Ammon's horn (tissue), 1 donor: ENCODE measurements around the gene PID1.
"Not testable (repeated sequence)": the region's sequence is repeated elsewhere in the genome, so short reads cannot be mapped to it uniquely, and the experiment has no call there.

Experiments
- DNase-seq: peaks from one replicate; pipeline ENCODE4 v3.0.0-alpha.2; 2016; ENCODE audit warnings: low spot score

Gene PID1

DNA sequence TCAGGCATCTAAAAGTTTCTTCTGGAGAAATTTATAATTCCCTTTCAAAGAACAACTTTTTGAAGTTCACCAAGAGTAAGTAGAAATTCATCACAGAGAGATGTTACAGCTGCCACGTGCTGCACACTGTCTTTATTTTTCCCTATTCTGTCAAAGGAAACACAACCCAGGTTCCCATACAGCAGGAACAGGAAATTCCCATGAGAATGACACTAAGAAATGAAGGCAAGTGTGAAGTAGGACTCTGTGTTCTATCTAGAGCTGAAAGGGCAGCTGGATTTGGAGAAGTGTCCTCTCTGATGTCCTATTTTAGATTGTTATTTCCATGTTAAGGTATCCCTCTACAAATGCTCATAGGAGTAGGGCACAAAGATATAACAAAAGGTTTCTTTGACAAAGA is 58.8 kb downstream of the PID1 start:
- DNase-seq: no peak

DNA sequence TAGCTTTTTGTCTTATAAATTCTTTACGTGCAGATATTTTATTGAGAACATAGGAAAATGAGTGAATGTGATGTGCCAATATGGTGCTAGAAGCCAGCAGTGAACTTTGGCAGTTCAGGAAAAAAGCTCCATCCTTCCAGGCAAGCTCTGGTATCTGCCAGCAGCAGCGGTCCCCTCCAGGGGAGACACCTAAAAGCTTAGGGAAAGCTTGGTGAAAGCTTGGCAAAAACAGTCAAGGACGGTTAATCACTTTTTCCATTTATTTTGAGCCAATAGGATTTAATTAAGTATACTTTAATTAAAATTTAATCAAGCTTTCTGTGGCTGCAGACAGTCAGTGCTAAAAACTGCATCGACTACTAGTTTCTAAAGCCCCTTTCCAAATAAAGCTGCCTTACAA is 60.4 kb downstream of the PID1 start:
- DNase-seq: no peak

DNA sequence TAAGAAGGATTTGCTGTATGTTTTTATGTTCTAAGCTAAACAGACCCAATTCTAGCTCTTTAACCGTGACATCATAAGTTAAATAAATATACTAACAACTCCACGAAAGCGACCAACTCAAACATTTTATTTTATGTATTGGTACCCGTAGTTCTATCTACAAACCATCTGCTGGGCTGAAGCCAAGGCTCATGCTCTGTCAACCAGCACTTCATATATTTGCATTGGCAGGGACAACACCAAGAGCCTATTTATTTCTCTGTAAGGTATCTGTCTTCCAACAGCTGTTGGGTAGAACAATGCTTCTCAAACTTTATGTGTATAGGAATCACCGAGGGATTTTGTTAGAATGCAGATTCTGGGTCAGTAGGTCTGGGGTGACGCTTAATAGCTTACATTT is 64.5 kb downstream of the PID1 start:
- DNase-seq: no peak

DNA sequence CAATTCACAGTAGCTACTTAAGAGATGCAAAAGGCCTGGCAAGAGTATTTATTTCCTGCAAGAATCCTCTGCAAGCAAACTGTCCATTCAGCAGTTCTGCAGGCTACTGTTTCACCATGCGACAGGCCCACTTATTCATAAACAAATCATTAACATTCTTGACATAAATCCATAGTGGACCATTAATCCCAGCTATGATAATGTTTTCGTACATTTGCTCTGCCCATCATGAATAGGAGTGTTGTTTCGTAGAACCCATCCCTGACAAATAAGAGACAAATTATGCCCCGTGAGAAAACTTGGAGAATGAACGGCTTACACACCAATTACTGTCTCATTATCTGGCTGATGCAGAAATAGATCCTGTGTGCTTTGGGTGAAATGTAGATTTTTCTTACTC is 65.4 kb downstream of the PID1 start:
- peak; percentile 3 for DNase-seq

DNA sequence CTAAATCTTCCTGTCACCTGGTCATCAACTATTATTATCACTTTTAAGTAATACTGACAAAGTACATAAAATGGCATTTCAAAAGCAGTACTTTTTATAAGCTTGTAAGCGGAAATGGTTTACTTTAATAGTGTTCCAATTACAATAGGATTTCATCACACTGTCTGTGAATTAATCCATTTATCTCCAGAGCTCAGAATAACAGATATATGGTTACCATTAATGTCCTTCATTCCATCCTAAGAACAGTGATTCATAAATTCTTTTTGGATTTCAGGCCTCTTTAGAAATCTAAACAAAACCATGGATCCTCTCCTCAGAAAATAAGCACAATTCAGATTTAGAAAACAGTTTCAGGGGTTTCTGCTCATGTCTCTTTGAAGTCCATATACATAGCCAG is 68.4 kb downstream of the PID1 start:
- DNase-seq: no peak

DNA sequence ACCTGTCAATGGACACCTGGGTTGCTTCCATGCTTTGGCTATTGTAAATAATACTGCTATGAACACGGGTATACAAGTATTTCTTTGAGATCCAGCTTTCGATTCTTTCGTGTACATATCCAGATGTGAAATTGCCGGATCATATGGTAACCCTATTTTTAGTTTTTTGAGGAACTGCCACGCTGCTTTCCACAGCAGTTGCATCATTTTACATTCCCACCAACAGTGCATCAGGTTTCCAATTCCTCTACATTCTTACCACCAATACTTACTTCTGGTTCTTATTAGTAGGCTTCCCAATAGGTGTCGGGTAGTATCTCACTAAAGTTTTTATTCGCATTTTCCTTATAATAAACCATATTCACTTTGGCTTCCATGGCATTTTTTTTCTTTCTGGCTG is 69.6 kb downstream of the PID1 start:
- no peak for DNase-seq

DNA sequence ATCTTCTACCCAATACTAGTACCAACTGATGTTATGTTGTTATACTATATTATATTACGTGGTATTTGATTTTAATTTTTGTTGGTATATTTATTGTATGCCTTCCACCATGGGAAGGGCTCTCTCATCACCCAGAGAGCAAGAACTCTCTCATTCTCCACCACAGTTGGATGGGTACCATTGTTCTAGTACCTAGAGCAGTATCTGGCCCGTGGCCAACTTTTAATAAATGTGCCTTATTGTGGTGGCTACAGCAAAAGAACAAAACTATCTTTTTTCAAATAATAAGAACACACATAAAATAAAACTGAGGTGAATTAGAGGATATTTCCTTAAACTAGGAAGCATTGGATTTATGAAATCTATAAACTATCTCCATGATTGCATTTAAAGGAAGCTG is 71.8 kb downstream of the PID1 start:
- no peak for DNase-seq

DNA sequence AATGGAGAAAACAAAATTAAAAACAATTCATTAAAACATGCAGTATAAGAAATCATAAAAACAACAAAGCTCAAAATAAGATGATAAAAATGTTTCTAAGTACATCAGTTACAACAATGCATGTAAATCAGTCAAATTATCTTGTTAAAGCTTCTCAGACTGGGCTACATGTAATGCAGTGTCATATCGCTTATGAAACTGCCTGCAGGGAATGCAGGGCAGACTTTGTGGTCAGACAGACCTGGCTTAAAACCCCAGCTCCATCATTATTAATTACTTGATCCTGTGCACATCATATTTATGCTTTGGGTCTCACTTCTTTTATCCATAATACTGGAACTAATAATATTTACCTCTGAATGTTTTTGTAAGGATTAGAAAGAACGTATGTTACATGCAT is 74.6 kb downstream of the PID1 start:
- DNase-seq: no peak

DNA sequence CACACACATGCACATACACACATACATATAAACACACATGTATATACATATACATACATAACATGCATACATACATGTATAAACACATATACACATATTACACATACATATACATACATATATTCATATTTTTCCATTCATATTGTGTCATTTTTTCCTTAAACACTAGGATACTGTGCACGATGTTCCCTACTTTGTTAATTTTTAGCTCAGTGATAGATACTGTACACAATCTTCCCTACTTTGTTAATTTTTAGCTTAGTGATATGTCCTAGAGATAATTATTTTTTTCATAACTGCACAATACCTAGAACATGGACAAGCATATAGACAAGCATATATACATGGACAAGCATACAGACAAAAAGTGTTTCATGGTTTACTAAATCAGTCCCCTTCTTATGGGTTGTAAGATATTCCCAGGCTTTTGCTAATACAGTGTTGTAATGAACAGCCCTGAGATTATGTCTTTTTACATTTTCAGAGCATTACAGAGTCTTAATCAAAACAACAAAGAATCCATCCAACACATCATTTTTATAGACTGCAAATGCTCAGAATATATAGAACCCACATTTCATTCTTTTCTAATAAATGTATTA is 75.6 kb downstream of the PID1 start:
- DNase-seq: no peak

DNA sequence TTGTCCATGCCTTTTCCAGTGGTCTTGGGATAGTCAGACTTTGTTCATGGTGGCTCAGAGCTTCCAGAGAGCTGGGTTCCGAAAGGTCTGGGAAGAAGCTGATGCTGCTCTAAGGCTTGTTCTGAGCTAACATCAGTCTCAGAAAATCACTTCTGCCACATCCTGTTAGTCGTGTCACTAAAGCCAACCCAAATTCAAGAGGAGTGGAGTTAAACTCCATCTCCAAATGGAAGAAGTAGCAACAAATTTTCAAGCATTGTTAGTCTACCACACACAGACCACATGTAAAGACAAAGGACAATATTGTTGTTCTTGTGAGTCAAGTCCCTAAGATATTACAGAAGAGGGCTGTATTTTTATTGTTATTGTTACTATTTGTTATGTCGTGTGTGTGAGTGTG is 77.8 kb downstream of the PID1 start:
- DNase-seq: no peak

DNA sequence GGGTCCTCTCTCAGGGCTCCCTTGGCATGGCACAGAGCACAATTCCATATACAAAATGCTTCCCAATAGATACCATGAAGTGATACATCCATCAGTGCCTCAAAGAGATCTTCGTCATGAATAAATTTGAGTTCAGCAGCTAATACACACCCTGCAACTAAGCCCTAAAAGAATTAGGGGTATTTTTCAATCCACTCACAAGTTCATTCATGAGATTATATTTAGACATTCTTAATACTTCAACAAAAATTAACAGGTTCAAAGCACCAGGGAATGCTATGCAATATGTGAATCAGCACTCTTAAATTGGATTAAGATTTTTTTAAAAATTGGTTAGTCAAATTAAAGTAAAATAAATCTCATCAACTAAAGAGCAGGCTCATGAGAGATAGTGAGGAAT is 79.7 kb downstream of the PID1 start:
- no peak for DNase-seq

DNA sequence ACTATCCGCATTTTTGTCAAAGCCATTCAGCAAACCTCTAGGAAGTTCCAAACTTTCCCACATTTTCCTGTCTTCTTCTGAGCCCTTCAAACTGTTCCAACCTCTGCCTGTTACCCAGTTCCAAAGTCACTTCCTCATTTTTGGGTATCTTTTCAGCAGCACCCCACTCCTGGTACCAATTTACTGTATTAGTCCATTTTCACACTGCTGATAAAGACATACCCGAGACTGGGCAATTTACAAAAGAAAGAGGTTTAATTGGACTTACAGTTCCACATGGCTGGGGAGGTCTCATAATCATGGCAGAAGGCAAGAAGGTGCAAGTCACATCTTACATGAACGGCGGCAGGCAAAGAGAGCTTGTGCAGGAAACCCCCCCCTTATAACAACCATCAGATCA is 84.0 kb downstream of the PID1 start:
- DNase-seq: not testable (repeated sequence)

DNA sequence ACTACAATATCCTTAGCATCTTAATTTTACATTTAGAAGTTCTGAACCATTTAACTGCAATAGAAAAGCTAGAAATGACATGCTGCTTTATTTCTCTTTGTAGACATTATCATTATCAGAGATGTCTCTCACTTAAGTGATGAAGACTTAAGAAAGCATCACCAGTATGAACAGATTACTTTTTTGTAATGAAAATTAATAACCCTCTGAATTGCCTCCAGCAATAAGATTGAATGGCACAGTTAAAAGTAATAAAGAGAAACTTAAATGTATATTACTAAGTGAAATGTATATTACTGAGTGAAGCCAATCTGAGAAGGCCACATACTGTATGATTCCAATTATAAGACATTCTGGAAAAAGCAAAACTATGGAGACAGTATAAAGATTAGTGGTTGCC is 89.4 kb downstream of the PID1 start:
- DNase-seq: no peak

DNA sequence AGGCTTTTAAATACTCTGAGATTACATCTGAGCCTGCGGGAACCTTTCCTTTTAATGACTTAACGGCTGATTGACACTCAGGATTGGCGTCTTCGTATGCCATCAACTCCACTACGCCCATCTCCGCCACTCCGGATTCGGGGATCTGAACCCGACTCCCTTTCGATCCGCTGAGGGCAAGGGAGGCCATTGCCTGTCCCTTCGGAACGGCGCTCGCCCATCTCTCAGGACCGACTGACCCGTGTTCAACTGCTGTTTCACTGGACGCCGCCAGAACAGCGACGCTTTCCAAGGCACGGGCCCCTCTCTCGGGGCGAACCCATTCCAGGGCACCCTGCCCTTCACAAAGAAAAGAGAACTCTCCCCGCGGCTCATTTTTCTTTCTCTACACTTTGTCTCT is 90.4 kb downstream of the PID1 start:
- no peak for DNase-seq

DNA sequence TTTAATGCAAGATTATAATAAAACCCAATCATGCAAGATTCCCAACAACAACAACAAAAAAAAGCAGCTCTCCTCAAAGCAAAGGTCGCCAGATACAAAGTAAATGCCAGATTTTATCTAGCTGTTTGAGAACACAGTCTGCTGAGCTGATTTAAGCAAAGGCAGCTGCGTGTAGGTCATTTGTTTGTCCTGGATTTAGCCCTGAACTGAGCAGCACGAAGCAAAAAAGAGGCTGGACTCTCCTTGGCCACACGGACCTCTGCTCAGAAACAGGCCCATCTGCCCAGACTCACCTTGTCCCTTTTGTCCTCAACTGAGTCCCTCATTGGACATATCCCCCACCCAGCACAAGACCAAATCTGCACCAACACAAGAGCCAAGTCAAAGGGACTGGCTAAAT is 91.5 kb downstream of the PID1 start:
- no peak for DNase-seq

DNA sequence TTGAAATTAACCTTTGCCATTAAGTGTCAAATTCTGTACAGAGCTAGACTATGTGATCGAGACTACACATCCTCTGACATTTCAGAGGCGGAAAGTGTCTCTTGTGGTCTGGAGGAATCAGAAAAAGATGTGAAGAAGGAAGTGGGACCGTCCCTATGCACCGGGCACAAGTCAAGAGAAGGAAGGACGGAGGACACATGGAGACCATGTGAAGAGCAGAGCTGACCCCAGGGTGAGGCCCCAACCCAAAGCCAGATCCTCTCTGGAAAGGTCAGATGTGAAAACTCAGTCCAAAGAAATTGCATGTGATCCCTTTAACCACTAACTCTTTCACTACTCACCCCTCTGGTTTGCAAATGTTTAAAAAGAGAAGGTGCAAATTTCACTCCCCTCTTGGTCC is 92.4 kb downstream of the PID1 start:
- DNase-seq: no peak

DNA sequence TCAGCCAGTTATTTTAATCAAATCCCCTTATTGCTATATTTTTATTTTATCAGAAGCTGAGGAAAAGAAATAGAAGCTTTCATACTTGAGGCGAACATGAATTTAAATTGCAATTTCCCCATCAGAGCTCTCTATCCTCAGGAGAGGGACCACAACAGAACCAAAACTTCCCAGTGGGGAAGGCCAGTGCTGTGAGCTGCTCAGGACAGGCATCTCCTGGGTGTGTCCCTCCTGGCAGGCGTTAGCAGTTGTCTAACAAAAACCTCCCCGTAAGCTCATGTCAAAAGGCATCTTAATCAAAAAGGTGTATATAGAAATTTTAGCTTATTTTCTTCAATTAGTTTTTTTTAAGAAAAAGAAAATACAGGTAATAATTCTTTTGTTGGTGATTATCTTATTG is 93.0 kb downstream of the PID1 start:
- no peak for DNase-seq

DNA sequence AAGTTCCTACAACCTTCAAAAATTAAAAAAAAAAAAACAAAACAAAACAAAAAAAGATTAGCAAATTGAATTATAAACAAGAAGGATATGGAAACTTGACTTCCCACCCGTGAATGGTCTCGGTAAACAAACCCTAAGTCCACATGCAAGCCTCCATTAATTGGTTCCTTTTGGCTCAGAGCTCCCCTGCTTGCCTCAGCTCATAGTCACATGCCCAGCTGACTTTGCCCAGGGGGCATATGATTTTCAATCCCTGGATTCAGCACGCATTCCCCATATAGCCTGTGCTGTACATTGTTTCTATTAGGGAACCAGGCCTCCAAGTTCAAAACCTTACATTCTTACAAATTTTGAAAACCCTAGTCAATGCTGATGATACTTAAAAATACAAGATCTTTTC is 95.0 kb downstream of the PID1 start:
- DNase-seq: no peak

DNA sequence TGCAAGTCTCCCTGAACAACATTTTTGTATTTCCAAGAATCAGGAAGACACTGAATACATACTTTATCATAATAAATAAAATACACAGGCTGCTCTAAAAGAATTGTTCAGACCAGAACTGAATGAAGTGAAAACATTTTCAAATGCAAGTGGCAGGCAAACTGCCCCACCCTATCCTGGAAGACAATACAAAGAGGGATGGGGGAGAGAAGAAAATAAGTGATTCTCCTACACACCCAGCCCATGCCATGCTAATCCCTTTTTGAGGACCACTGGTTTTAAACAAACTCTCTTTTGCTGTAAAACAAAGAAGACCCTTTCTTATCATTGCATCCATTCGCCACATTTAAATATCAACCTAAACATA is 95.6 kb downstream of the PID1 start:
- DNase-seq: no peak

DNA sequence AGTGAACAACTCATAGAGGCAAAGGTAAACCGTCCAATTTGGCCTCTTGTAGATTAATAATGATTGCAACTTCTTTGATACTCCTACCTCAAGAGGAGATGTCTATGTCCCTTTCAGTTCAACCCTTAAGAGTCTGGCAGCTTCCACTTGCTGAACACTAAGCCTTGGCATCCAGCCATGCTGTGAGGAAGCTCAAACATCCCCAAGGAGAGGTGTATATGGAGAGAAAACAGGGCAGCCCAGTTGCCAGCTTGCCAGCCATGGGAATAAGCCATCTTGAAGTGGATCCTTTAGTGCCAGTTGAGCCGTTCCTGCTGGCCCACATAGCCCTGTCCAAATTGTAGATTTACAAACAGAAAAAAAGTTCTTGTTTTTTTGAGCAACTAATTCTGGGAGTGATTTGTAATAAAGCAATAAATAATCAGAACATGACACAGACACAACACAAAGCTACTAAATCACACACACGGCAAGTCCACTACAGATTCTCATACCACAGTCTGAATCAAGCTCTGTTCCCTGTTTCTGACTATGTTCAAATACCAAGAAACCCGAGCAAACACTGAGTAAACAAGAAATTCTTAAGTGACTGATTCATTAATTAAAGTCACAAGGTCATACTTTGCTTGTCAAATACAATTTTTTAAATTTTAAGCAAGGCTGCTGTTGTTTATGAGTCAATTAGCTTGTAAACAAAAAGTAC is 96.1 kb downstream of the PID1 start:
- no peak for DNase-seq

DNA sequence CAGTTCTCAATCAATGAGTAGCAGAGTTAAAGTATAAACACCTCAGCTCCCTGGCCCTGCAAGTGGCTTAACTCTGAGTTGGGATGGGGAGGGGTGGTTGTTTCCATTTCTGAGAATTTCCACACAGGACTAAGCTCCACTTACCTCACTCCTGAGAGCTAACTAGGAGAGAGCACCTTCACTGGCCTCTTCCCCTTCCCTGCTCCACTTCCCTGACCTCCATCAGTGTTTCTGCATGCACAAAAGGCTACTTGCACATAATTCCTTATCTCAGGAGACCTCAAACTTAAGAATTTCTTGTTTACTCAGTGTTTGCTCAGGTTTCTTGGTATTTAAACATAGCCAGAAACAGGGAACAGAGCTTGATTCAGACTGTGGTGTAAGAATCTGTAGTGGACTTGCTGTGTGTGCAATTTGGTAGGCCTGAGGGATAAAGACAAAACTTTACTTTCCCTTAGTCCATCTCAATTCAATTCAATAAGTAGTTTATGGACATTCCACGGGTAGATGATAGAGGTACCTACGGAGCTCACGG is 97.2 kb downstream of the PID1 start:
- no peak for DNase-seq

DNA sequence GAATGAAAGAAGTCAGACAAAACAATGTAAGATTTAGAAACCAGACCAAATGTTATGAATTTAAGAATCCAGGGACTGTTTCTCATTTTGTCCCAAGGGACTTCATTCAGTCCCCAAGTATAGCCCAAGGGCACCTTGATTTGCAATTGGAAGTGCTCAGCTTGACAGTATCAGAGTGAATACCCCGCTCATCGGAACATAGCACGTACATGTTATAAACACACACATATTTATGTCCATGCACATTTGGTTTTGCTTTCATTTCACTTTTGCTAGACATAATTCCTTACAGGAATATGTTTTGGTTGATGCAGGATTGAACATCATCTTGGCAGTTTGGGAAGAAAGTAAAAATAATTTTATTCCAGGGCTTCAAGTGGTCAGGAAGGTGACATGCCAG is 100.2 kb downstream of the PID1 start:
- DNase-seq: no peak

DNA sequence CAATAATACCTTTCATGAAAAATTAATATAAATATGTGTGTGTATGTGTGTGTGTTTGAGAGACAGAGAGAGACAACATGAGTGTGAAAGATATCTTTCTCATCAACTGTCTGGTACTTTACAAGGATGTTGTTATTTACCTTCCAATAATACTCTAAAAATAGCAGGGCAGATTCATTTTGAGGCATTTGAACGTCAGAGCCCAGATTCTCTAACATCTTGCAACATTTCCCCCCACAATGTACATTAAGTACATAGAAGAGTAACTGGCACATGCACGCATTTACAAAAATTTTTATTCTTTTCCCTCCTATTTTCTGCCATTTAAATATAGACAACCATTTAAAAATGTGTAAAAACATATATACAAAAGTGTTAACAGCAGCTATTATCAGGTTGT is 100.9 kb downstream of the PID1 start:
- no peak for DNase-seq

DNA sequence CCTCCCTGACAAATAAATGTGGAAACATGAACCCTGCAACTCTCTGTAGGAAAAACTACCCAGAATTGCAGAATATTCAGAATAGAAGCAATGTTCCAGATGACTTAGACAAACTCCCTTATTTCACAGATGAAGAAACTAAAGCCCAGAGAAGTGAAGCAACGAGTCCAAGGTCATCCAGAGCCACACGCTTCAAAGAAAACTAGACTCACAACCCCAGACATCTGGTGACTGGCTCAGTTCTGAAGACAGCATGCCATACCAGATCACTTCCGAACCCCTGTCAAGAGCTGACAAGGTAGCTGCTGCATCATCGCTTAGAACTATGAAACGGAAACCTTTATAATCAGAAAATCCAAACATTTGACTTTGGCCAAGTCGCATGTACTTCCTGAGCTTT is 101.3 kb downstream of the PID1 start:
- DNase-seq: no peak
